H1 (cell line): ENCODE data around the gene PRSS2. TPM values are rescaled to one million over a fixed set of nuclear protein-coding genes. Genes with fewer than 3 reads are reported as not detected.
A peak's percentile ranks its signal among the peaks of the same experiment; 100 is the strongest.

Source experiments
- CTCF ChIA-PET: fragments of 300-600 bp; sonication (Branson Sonifier 250); formaldehyde crosslinking; loops from one replicate; lab custom pipeline; 2021; ENCODE audit not compliant: partially characterized antibody; lab: Charles Lee
- POLR2A ChIA-PET: fragments of 300-600 bp; sonication (Branson Sonifier 250); formaldehyde crosslinking; loops from one replicate; lab custom pipeline; 2021; ENCODE audit warnings: inconsistent platforms; ENCODE audit not compliant: partially characterized antibody; lab: Charles Lee
- DNase-seq, 2 experiments: peaks; one replicate each; pipeline versions ENCODE4 v3.0.0 to v3.0.0-alpha.2; 2010 to 2022; ENCODE audit warnings: low spot score in 2 of 2, low read depth in 1 of 2, mixed read lengths in 1 of 2
- FAIRE-seq: peaks from 2 replicates; lab custom pipeline; 2011; peaks lifted over from hg19 to GRCh38; lab: Jason Lieb, UNC
- H2AFZ ChIP-seq: 2 replicates; pipeline ENCODE4 v1.8.1; 2012; ENCODE audit warnings: low read length, inconsistent platforms
- H2AK5ac ChIP-seq: 2 replicates; pipeline ENCODE4 v1.6.1; 2013; ENCODE audit warnings: low read depth, low read length
- H2BK120ac ChIP-seq: replicated peaks from 2 replicates; pipeline ENCODE3; 2013; ENCODE audit warnings: low read depth, low read length, inconsistent platforms
- H2BK12ac ChIP-seq: 2 replicates; pipeline ENCODE4 v1.6.1; 2013; ENCODE audit warnings: low read depth, low read length
- H2BK15ac ChIP-seq: 2 replicates; pipeline ENCODE4 v1.6.1; 2013; ENCODE audit warnings: low read length
- H2BK20ac ChIP-seq: 2 replicates; pipeline ENCODE4 v1.6.1; 2013; ENCODE audit warnings: low read length
- H2BK5ac ChIP-seq: 2 replicates; pipeline ENCODE4 v1.6.1; 2013; ENCODE audit warnings: low read depth, low read length
- H3K14ac ChIP-seq: 2 replicates; pipeline ENCODE4 v1.6.1; 2013; ENCODE audit warnings: inconsistent platforms; ENCODE audit not compliant: insufficient read length
- H3K18ac ChIP-seq: 2 replicates; pipeline ENCODE4 v1.6.1; 2013; ENCODE audit warnings: low read length; ENCODE audit errors: extremely low read depth
- H3K23ac ChIP-seq: 2 replicates; pipeline ENCODE4 v1.6.1; 2013; ENCODE audit warnings: inconsistent platforms; ENCODE audit not compliant: insufficient read length
- H3K23me2 ChIP-seq: 2 replicates; pipeline ENCODE4 v1.6.1; 2013; ENCODE audit warnings: low read depth, low read length
- H3K27ac ChIP-seq: 2 replicates; pipeline ENCODE4 v1.6.1; 2011; ENCODE audit warnings: low read depth, low read length, inconsistent platforms
- H3K27me3 ChIP-seq, 4 experiments: replicated peaks in 1 of 4; 1 replicate in 1 of 4; 2 replicates in 3 of 4; pipeline versions ENCODE4 v1.6.1 to v1.8.1; 2011 to 2013; ENCODE audit warnings: low read length in 3 of 4, mild to moderate bottlenecking in 3 of 4, inconsistent platforms in 2 of 4, mixed read lengths in 2 of 4, moderate library complexity in 1 of 4; ENCODE audit not compliant: control insufficient read depth in 3 of 4, insufficient read depth in 3 of 4; ENCODE audit errors: extremely low read depth in 1 of 4
- H3K36me3 ChIP-seq, 4 experiments: 2 replicates each; pipeline versions ENCODE4 v1.6.1 to v1.8.1; 2011 to 2013; ENCODE audit warnings: mild to moderate bottlenecking in 4 of 4, low read length in 3 of 4, moderate library complexity in 2 of 4, control low read depth in 1 of 4, inconsistent platforms in 1 of 4; ENCODE audit not compliant: insufficient read depth in 4 of 4, control insufficient read depth in 2 of 4
- H3K4ac ChIP-seq: replicated peaks from 2 replicates; pipeline ENCODE3; 2013; ENCODE audit warnings: low read length, low read depth, mixed read lengths, inconsistent platforms; ENCODE audit not compliant: insufficient read length
- H3K4me1 ChIP-seq, 4 experiments: replicated peaks in 1 of 4; 1 replicate in 1 of 4; 2 replicates in 3 of 4; pipeline versions ENCODE4 v1.6.1 to v1.8.1; 2011 to 2013; ENCODE audit warnings: low read length in 3 of 4, inconsistent platforms in 2 of 4, mixed read lengths in 1 of 4; ENCODE audit not compliant: insufficient read depth in 4 of 4, control insufficient read depth in 3 of 4
- H3K4me2 ChIP-seq, 2 experiments: 2 replicates each; pipeline versions ENCODE4 v1.6.1 to v1.8.1; 2011 to 2013; ENCODE audit warnings: low read depth in 2 of 2, low read length in 2 of 2, control low read depth in 1 of 2, inconsistent platforms in 1 of 2, mild to moderate bottlenecking in 1 of 2; ENCODE audit not compliant: insufficient read depth in 1 of 2
- H3K4me3 ChIP-seq, 4 experiments: fragments of 200-600, 300-600 bp in 1 of 4; sonication (generic), shearing (Covaris generic), sonication (Bioruptor Twin) in 1 of 4; 2 replicates each; pipeline versions ENCODE4 v1.5.1 to v1.8.1; 2011 to 2016; ENCODE audit warnings: low read length in 4 of 4, low read depth in 3 of 4, control low read depth in 2 of 4, inconsistent platforms in 2 of 4, mild to moderate bottlenecking in 2 of 4, mixed read lengths in 1 of 4, moderate library complexity in 1 of 4; ENCODE audit not compliant: insufficient read depth in 2 of 4; ENCODE audit errors: extremely low read depth in 1 of 4
- H3K56ac ChIP-seq: replicated peaks from 2 replicates; pipeline ENCODE3; 2013; ENCODE audit warnings: low read depth, mild to moderate bottlenecking, mixed read lengths, low read length, inconsistent platforms; ENCODE audit not compliant: insufficient read length
- H3K79me1 ChIP-seq: 2 replicates; pipeline ENCODE4 v1.6.1; 2013; ENCODE audit warnings: low read depth, low read length, control low read depth
- H3K79me2 ChIP-seq, 2 experiments: 2 replicates each; pipeline versions ENCODE4 v1.6.1 to v1.8.1; 2012 to 2013; ENCODE audit warnings: low read length in 2 of 2, mild to moderate bottlenecking in 2 of 2, inconsistent platforms in 1 of 2; ENCODE audit not compliant: insufficient read depth in 2 of 2, control insufficient read depth in 1 of 2
- H3K9ac ChIP-seq, 4 experiments: replicated peaks in 1 of 4; 1 replicate in 1 of 4; 2 replicates in 3 of 4; pipeline versions ENCODE4 v1.6.1 to v1.8.1; 2011 to 2013; ENCODE audit warnings: low read depth in 3 of 4, low read length in 3 of 4, control low read depth in 2 of 4, mild to moderate bottlenecking in 2 of 4, moderate library complexity in 2 of 4, inconsistent platforms in 1 of 4; ENCODE audit errors: extremely low read depth in 1 of 4
- H3K9me3 ChIP-seq, 2 experiments: 2 replicates each; pipeline versions ENCODE4 v1.6.1 to v1.8.1; 2012 to 2013; ENCODE audit warnings: mild to moderate bottlenecking in 2 of 2, moderate library complexity in 2 of 2, control low read depth in 1 of 2, inconsistent platforms in 1 of 2, low read depth in 1 of 2, low read length in 1 of 2, mixed read lengths in 1 of 2; ENCODE audit not compliant: insufficient read depth in 2 of 2
- H4K20me1 ChIP-seq, 2 experiments: replicated peaks in 1 of 2; 2 replicates each; pipeline versions ENCODE3 to v1.8.1; 2011 to 2013; ENCODE audit warnings: inconsistent platforms in 2 of 2, low read length in 2 of 2, mild to moderate bottlenecking in 1 of 2; ENCODE audit not compliant: insufficient read depth in 2 of 2, control insufficient read depth in 1 of 2
- H4K5ac ChIP-seq: 2 replicates; pipeline ENCODE4 v1.6.1; 2013; ENCODE audit warnings: low read length, low read depth, mixed read lengths, inconsistent platforms; ENCODE audit not compliant: insufficient read length
- H4K8ac ChIP-seq: 2 replicates; pipeline ENCODE4 v1.8.0; 2013; ENCODE audit warnings: mild to moderate bottlenecking, moderate library complexity, low read length, inconsistent platforms; ENCODE audit not compliant: insufficient read depth; ENCODE audit errors: extremely low read depth
- H4K91ac ChIP-seq: replicated peaks from 2 replicates; pipeline ENCODE3; 2013; ENCODE audit warnings: low read length, mixed read lengths, inconsistent platforms; ENCODE audit not compliant: insufficient read length
- EZH2 ChIP-seq: fragments of 200-600 bp; sonication (generic); IDR thresholded peaks from 2 replicates; pipeline ENCODE4 v1.7.1; 2012; ENCODE audit warnings: low read depth, mild to moderate bottlenecking, moderate library complexity, low read length, inconsistent platforms; ENCODE audit not compliant: severe bottlenecking
- GTF2F1 ChIP-seq: IDR thresholded peaks from 2 replicates; pipeline ENCODE4 v1.6.1; 2012; ENCODE audit warnings: low read depth, low read length, improper control_type of control experiment, borderline replicate concordance
- HDAC6 ChIP-seq: IDR thresholded peaks from one replicate; pipeline ENCODE4 v1.7.1; 2012; ENCODE audit warnings: low read depth, mild to moderate bottlenecking, inconsistent platforms, low read length, moderate library complexity
- POU5F1 ChIP-seq: IDR thresholded peaks from 2 replicates; pipeline ENCODE4 v1.6.1; 2011; ENCODE audit warnings: low read depth, mild to moderate bottlenecking, low read length, moderate library complexity
- WGBS, 2 experiments: shearing (Covaris generic) in 1 of 2; methylation state at CpG; one replicate each; pipeline versions ENCODE4 v1.1.6 to v1.1.7; 2013 to 2015; ENCODE audit warnings: low lambda C conversion rate in 2 of 2, mixed read lengths in 2 of 2, inconsistent platforms in 1 of 2, low coverage in 1 of 2, missing lambda C conversion rate in 1 of 2; ENCODE audit not compliant: insufficient replicate concordance in 2 of 2, insufficient coverage in 1 of 2, insufficient read length in 1 of 2; ENCODE audit errors: extremely low coverage in 1 of 2, missing lambda C conversion rate in 1 of 2; 5-methylcytosine and 5-hydroxymethylcytosine counted together
- polyA plus RNA-seq, 7 experiments: library from polyadenylated mRNA; depleted of rRNA in 3 of 7; stranded (reverse) in 5 of 7; unstranded in 2 of 7; fragments of >200 nt in 5 of 7; fragments of 200-250 nt in 2 of 7; gene quantifications; 1 replicate in 5 of 7; 2 replicates in 1 of 7; 4 replicates in 1 of 7; pipeline versions ENCODE4 v1.2.1 to v1.2.3, GENCODE V29; 2011 to 2013; ENCODE audit warnings: missing spikeins in 2 of 7, mixed read lengths in 2 of 7
- total RNA-seq: library from RNA; stranded (reverse); fragmentation: NEBNext Ultra II Directional; extraction: Animal tissue kit (Norgen Biotek cat#: 25700); gene quantifications from 2 replicates; pipeline ENCODE4 v1.2.1, GENCODE V29; 2021
- TF ChIP-seq, protein P1 (sequence below): IDR thresholded peaks from 2 replicates; pipeline ENCODE4 v1.6.1; 2012; ENCODE audit warnings: inconsistent platforms

PRSS2 gene
- total and polyA plus RNA-seq, 2 of the 8 experiments (the other 6 are each of a cell fraction or from before 2014, with no cell fraction given): not detected

DNA sequence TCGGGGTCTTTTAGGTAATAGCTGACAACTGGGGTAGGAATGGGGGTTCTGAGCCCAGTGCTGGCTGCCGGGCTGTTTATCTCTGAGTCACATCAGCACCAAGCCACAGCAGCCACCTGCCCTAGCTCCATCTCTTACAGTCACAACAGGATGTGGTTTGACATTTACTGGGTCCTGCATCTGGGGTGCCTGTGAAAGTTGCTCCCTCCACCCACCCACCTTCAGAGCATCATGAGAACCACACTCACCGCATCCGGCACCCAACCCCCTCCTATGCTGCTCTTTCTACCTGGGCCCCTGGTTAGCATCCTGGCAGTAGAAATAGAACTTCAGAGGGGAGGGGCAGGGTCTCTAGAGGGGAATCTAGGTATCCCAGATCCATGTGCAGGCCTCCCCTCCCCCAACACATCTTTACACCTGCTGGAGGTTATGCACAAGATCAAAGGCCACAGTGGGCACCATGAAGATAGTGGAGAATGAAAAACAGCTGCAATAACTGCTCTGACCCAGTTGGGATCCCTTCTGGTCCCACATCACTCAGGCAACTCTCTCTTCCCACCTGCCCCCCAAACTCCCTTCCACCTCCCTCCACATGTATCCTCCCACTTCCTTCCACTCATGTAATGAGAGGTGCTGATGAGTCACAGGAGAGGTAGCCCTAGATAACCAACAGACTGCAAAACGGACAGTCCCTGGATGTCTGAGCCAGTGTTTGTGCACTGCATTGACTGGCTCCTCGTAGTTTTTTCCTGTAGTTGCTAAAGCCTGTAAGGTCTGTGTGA, 38.2 kb downstream of the PRSS2 start:
- H3K36me3 ChIP-seq: no peaks in the 10 kb centered on the region
- H3K27ac ChIP-seq: no peak overlapping the region
- no peak overlapping the region for H3K18ac ChIP-seq
- H3K9ac ChIP-seq: no peak overlapping the region
- H3K27me3 ChIP-seq: no peaks in the 10 kb centered on the region
- H3K4me1 ChIP-seq: peaks cover 10 to 20% (median 15%) of the 10 kb centered on the region in 4 experiments
- H4K20me1 ChIP-seq: no peaks in the 10 kb centered on the region
- no peak overlapping the region for H4K91ac ChIP-seq
- no peak overlapping the region for H3K23ac ChIP-seq
- no peak overlapping the region for H2AK5ac ChIP-seq
- H4K8ac ChIP-seq: no peak overlapping the region
- no peak for FAIRE-seq
- POLR2A ChIA-PET: interaction anchor here (1.1 to 5.7 kb wide), 3 partner anchors 9 to 22 kb away, joined by 3 to 36 read pairs (median 5); no protein-coding TSS in a partner anchor
- no peaks in the 10 kb centered on the region for H3K79me1 ChIP-seq
- WGBS, 2 experiments: 92% methylated on average over 6 of the region's 6 CpGs; no CpG with 5 or more reads in 1 of the 2 experiments
- H2BK15ac ChIP-seq: peak overlapping the region; percentile 65; the same call in 1 of the 2 replicates
- H3K79me2 ChIP-seq: no peaks in the 10 kb centered on the region
- H2BK20ac ChIP-seq: no peak overlapping the region
- DNase-seq: no peak
- no peak overlapping the region for H3K4me3 ChIP-seq
- H3K9me3 ChIP-seq: no peaks in the 10 kb centered on the region
- CTCF ChIA-PET: interaction anchor here (0.6 to 18.9 kb wide), 14 partner anchors 9 to 489 kb away, joined by 3 to 430 read pairs (median 8); no protein-coding TSS in a partner anchor
- no peak overlapping the region for H3K4ac ChIP-seq
- no peak overlapping the region for H2AFZ ChIP-seq
- TF ChIP-seq HDAC6 (no peak), EZH2 (no peak), POU5F1 (no peak), GTF2F1 (no peak)
- TF ChIP-seq, protein P1, sequence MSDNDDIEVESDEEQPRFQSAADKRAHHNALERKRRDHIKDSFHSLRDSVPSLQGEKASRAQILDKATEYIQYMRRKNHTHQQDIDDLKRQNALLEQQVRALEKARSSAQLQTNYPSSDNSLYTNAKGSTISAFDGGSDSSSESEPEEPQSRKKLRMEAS: no peak
- H3K56ac ChIP-seq: no peak overlapping the region
- H2BK120ac ChIP-seq: no peak overlapping the region
- H2BK5ac ChIP-seq: no peak overlapping the region
- H3K14ac ChIP-seq: no peak overlapping the region
- H2BK12ac ChIP-seq: no peak overlapping the region
- H3K4me2 ChIP-seq: no peak overlapping the region
- H3K23me2 ChIP-seq: no peaks in the 10 kb centered on the region
- no peak overlapping the region for H4K5ac ChIP-seq
